Rectal smooth muscle tissue (tissue), 1 donor: ENCODE measurements around the gene PLA2G4E.

ENCODE experiments used
- H3K27ac ChIP-seq: one replicate; pipeline ENCODE4 v1.7.0; 2013; ENCODE audit warnings: low read depth, low read length, inconsistent platforms
- H3K27me3 ChIP-seq: one replicate; pipeline ENCODE4 v1.7.0; 2013; ENCODE audit warnings: low read length; ENCODE audit not compliant: control insufficient read depth, insufficient read depth
- H3K36me3 ChIP-seq: one replicate; pipeline ENCODE4 v1.7.0; 2013; ENCODE audit warnings: low read length; ENCODE audit not compliant: control insufficient read depth, insufficient read depth
- H3K4me1 ChIP-seq: one replicate; pipeline ENCODE4 v1.7.0; 2013; ENCODE audit warnings: low read length; ENCODE audit not compliant: control insufficient read depth, insufficient read depth
- H3K4me3 ChIP-seq: one replicate; pipeline ENCODE4 v1.7.0; 2013; ENCODE audit warnings: low read length
- H3K9ac ChIP-seq: one replicate; pipeline ENCODE4 v1.7.0; 2013; ENCODE audit warnings: low read length

The PLA2G4E gene

DNA sequence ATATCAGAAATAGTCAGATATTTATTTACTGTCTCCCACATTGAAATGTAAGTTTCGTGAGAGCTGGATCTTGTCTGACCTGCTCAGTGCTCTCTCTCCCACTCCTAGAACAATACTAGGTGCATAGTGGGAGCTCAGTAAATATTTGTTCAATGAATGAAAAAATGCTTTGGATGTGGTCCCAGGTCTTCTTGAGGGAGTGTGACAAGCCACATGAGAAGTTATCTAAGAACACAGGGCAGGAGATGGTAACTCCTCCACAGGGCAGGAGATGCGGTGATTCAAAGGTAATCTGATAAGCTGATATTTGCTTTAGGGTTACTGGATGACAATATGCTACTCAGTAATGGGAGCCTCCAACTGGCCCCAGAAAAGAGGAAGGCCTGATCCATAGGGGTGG is 25.8 kb upstream of the PLA2G4E start:
- no peak overlapping the region for H3K4me3 ChIP-seq
- H3K27ac ChIP-seq: no peak overlapping the region
- no peak overlapping the region for H3K9ac ChIP-seq
- peaks cover 2% of the 10 kb centered on the region for H3K27me3 ChIP-seq
- H3K36me3 ChIP-seq: no peaks in the 10 kb centered on the region
- H3K4me1 ChIP-seq: no peaks in the 10 kb centered on the region

GRCh38 chr15:42045211-42045615 is 24.4 kb upstream of the PLA2G4E start:
- Histone ChIP-seq H3K36me3 (no peaks in the 10 kb centered on the region), H3K9ac (no peak overlapping the region), H3K4me1 (no peaks in the 10 kb centered on the region), H3K27me3 (peaks cover 2% of the 10 kb centered on the region), H3K4me3 (no peak overlapping the region), H3K27ac (no peak overlapping the region)

DNA sequence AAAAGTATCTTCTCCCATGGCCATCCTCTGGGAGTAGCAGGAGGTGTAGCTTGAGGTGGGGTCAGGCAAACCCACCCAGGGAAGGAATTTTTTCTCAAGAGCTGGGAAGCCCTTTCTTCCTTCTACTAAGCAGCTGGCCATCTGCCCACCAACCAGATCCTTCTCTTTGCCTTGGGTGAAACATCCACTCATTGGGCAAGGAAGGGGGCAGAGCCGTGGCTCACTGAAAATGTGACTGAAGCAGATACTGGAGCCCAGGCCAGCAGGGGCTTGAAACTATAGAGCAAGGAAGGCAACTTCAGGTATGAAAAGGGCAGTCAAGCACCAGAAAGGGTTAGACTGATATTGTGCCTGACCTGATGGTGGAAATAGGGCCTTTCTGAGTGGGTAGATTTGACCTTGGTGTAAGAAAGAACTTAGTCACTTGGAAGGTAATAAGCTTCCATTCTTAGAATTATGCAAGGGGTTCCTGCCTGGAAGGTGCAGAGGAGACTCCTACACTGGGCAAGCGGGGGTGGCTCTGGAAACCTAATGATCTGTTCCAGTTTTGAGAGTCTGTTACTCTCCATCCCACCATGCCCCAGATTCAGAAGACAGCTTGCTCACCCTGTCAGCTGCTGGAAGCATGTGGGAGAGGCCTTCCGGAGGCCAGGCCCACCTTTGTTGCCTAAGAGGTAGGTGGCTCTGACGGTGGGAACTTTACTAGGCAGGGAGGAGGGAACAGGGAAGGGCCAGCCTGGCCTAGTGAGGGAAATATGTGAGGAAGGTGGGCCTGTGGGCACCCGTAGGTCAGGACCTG is 22.0 kb upstream of the PLA2G4E start:
- no peak overlapping the region for H3K9ac ChIP-seq
- H3K36me3 ChIP-seq: no peaks in the 10 kb centered on the region

GRCh38 chr15:42038401-42038800 is 17.6 kb upstream of the PLA2G4E start:
- Histone ChIP-seq H3K4me1 (no peaks in the 10 kb centered on the region), H3K4me3 (no peak overlapping the region), H3K36me3 (no peaks in the 10 kb centered on the region), H3K27me3 (no peaks in the 10 kb centered on the region), H3K27ac (no peak overlapping the region), H3K9ac (no peak overlapping the region)

More for the DNA sequence above, 22.0 kb upstream of the PLA2G4E start:
- no peak overlapping the region for H3K27ac ChIP-seq
- H3K4me1 ChIP-seq: no peaks in the 10 kb centered on the region
- H3K27me3 ChIP-seq: no peaks in the 10 kb centered on the region
- no peak overlapping the region for H3K4me3 ChIP-seq

- no peak overlapping the region for H3K9ac ChIP-seq
- H3K27ac ChIP-seq: no peak overlapping the region
- H3K4me3 ChIP-seq: no peak overlapping the region
- no peaks in the 10 kb centered on the region for H3K27me3 ChIP-seq
- H3K4me1 ChIP-seq: no peaks in the 10 kb centered on the region
- H3K36me3 ChIP-seq: no peaks in the 10 kb centered on the region
Observed at GRCh38 chr15:42037656-42038055, 16.8 kb upstream of the PLA2G4E start.

DNA sequence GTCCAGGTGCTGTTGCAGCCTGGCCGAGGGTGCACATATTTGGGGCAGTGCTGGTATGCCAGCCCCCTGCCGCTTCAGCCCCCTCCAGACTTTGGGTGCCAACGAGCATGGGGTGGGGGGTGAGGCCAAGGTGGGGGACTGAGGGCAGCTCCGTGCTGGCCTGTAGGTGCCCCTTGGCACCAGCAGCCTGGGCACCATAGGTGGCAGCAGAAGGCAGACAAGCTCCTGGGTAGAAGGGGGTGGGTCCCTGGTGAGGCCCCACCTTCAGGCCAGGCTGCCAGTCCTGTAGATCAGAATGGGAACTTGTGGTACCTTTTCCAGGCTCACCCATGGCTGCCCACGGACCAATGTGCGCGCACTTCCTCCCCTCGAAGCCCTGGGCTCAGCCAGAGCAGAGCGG is 16.1 kb upstream of the PLA2G4E start:
- Histone ChIP-seq H3K9ac (no peak overlapping the region), H3K27ac (no peak overlapping the region), H3K27me3 (no peaks in the 10 kb centered on the region), H3K4me1 (no peaks in the 10 kb centered on the region), H3K36me3 (no peaks in the 10 kb centered on the region), H3K4me3 (no peak overlapping the region)

DNA sequence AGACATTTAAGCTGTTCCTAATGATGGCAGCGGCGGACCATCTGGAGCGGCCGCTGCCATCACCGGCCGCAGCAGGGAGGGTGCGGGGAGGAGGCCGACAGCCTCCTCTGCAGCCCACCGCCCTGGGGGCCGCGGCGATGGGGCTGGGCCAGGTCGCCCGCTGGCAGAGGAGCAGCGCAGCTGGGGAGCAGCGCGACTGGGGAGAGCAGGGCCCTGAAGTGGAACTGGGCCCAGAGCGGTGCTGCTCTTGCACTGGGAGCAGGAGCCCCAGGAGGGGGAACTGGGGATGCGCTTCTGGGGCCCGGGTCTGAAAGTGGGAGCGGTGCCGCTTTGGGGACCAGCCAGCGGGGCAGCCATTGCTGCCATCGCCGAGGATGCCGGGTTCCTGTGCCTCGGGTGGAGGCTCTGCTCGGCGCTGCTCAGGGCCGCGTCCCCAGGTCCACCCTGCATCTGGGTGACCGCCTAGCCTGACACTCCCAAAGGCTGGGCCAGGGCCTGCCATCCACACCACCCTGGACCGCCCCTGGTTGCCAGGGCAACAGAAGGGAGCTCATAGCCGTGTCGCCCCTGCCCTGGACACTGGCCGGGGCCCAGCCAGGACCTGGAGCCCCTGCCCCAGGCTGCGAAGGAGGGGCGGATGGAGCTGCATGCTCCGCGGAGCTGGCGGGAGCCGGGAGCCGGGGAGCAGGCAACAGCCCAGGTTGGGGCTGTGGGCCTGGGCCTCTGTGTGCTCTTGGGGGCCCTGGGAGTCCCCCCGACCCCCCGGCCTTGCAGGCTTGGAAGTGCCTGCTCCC is 15.5 kb upstream of the PLA2G4E start:
- Histone ChIP-seq H3K4me3 (no peak overlapping the region), H3K9ac (no peak overlapping the region), H3K4me1 (no peaks in the 10 kb centered on the region), H3K27me3 (no peaks in the 10 kb centered on the region), H3K36me3 (no peaks in the 10 kb centered on the region), H3K27ac (no peak overlapping the region)

- no peak overlapping the region for H3K9ac ChIP-seq
- H3K27ac ChIP-seq: no peak overlapping the region
- no peaks in the 10 kb centered on the region for H3K36me3 ChIP-seq
- no peaks in the 10 kb centered on the region for H3K4me1 ChIP-seq
- no peak overlapping the region for H3K4me3 ChIP-seq
- H3K27me3 ChIP-seq: no peaks in the 10 kb centered on the region
Observed at GRCh38 chr15:42035435-42035761, 14.6 kb upstream of the PLA2G4E start.

- Histone ChIP-seq H3K9ac (no peak overlapping the region), H3K36me3 (no peaks in the 10 kb centered on the region), H3K27ac (no peak overlapping the region), H3K27me3 (no peaks in the 10 kb centered on the region), H3K4me1 (no peaks in the 10 kb centered on the region), H3K4me3 (no peak overlapping the region)
Observed at GRCh38 chr15:42034628-42035434, 14.0 kb upstream of the PLA2G4E start.

- no peak overlapping the region for H3K9ac ChIP-seq
- no peaks in the 10 kb centered on the region for H3K36me3 ChIP-seq
- H3K4me1 ChIP-seq: no peaks in the 10 kb centered on the region
- no peak overlapping the region for H3K4me3 ChIP-seq
- no peaks in the 10 kb centered on the region for H3K27me3 ChIP-seq
- no peak overlapping the region for H3K27ac ChIP-seq
Observed at GRCh38 chr15:42033214-42033873, 12.5 kb upstream of the PLA2G4E start.

DNA sequence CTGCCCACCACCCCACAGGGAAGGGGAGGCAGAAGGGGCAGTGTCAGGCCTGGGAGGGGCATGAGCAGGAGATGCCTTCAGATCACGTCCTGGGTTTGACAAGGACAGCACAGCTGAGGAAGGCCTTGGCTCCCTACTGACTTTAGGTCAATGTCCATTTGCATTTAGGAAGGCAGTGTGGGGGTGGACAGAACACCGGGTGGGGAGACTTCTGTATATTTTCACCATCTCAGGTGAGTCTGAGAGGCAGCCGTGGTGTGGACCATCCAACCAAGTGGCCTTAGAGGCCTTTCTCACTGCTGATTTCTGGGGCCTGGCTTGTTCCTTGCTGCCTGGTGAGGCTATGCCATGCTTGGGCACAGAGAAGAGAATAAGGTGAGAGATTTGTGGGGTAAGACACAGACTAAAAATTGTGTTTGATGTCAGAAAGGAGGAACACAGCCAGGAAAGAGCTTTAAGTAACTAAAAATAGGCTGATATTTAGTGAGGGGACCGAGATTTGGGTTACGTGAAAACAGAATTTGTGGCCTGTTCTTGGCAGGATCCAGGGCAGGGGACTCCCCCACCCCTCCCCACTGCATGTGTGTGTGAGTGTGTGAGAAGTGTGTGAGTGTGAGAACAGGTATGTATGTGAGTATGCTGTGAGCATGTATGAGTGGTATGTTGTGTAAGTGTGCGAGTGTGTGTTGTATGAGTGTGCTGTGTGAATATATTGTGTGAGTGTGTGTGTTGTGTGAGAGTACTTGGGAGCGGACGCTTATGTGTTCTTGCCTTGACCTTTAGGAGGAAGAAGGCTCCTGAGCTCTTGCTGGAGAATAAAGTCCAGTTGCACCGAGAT is 11.8 kb upstream of the PLA2G4E start:
- Histone ChIP-seq H3K27ac (no peak overlapping the region), H3K9ac (no peak overlapping the region)

More for the DNA sequence above, 11.8 kb upstream of the PLA2G4E start:
- Histone ChIP-seq H3K4me3 (no peak overlapping the region), H3K27me3 (no peaks in the 10 kb centered on the region), H3K4me1 (no peaks in the 10 kb centered on the region), H3K36me3 (no peaks in the 10 kb centered on the region)
